HG03354 (cell line): ENCODE results near the gene RNF149.
"Not testable (repeated sequence)": the region's sequence is repeated elsewhere in the genome, so short reads cannot be mapped to it uniquely, and the experiment has no call there.

Experiments
- ATAC-seq: cut with Tn5 transposase; IDR thresholded peaks from one replicate; pipeline ENCODE4 v1.9.1; 2021; ENCODE audit warnings: mild to moderate bottlenecking; ENCODE audit not compliant: unreplicated experiment, poor library complexity, severe bottlenecking

Gene RNF149

DNA sequence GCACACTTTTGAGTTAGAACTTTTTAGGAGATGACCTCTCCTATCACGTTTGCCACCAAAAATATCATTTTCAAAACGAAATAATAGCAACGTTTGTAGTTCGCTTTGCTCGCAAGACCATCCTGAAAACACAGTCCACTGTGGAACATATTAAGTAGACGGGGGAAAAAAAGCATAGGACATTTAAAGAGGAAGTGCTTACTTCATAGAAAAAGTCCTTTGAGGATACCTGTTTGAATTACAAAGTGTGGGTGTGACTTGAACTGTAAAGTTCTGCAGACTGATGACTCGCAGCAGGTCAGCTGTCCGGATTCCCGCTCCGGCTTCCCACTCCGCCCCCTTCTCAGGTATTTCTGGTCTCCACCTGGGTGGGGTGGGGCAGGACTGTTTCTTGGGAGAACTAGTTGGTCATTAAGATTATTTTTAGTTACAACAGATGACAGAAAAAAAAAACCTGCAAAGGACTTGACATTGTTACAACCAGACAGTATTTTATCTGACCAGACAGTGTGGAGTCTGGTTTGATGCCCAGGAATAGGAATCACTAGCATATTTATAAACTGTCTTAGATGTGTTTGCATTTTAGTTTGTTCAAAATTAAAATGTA is 42.5 kb downstream of the RNF149 start:
- no peak for ATAC-seq

- no peak for ATAC-seq
These were observed 44.1 kb downstream of the RNF149 start for GRCh38 chr2:101264360-101264939.

GRCh38 chr2:101263377-101263800 is 45.1 kb downstream of the RNF149 start:
- no peak for ATAC-seq

DNA sequence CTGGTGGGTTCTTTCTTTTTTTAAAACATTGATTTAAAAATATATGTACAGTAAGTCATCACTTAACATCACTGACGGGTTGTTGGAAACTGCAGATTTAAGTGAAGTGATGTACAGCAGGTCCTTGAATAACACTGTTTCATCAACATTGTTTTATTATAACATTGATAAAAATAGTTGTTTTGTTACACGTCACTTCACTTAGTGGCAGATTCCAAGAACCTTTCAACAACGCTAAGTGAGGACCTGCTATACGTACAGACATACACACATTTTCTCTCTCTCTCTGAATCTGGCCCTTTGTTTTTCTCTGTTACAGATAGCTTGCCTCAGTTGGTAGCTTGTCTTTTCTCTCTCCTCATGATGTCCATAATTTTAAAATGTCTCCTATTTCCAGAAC is 46.4 kb downstream of the RNF149 start:
- ATAC-seq = no peak

- no peak for ATAC-seq
These were observed 49.7 kb downstream of the RNF149 start for GRCh38 chr2:101258804-101259203.

GRCh38 chr2:101256316-101256715 is 52.2 kb downstream of the RNF149 start:
- no peak for ATAC-seq

DNA sequence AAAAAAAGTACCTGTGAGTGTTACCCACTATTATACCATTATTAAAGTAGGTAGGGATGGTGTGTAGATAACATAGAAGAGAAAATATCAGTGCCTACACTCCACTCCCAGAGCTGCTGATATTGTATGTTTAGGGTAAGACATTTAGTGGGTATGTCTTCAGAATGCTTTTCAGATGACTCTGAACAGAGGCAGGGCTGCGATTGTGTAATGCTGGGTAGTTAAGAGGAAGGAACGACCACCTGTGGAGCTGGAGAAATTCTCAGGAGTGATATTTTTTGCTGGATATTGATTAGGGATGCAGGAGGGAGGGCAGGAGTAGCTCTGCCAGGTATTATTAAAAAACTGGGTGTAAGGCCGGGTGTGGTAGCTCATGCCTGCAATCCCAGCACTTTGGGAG is 53.0 kb downstream of the RNF149 start:
- ATAC-seq = no peak

DNA sequence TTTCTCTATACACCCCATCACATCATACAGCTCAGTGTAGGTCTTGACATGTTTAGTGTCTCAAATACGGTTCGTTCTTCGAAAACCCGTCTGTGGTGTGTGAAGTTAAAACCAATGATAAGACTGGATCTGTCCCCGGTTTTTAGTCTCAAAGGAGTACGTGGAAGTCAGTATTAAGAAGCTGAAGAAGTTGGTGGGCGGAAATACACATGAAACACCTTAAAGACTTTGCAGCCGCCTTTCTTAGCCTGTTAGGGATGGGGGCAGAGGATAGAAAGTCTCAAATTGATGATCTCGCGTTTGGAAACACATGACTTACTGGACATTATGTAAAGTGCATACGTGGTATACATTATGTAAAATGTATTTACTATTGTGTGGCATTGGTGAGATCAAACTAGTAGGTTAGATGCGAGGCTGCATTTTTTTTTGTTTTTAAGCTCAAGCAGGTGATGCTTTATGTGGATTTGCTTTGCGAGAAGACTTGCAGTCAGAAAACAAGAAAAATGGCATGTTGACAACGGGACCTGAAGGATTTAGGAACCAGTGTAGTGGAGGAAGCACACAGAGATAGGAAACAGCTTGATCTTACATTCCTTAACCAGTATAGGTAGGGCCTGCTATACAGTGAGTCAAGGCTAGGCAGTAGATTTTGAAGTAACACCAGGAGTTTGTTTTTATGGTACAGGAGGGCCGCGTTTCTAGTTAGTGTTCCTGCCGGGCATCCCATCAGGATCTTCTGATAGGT is 54.6 kb downstream of the RNF149 start:
- no peak for ATAC-seq

DNA sequence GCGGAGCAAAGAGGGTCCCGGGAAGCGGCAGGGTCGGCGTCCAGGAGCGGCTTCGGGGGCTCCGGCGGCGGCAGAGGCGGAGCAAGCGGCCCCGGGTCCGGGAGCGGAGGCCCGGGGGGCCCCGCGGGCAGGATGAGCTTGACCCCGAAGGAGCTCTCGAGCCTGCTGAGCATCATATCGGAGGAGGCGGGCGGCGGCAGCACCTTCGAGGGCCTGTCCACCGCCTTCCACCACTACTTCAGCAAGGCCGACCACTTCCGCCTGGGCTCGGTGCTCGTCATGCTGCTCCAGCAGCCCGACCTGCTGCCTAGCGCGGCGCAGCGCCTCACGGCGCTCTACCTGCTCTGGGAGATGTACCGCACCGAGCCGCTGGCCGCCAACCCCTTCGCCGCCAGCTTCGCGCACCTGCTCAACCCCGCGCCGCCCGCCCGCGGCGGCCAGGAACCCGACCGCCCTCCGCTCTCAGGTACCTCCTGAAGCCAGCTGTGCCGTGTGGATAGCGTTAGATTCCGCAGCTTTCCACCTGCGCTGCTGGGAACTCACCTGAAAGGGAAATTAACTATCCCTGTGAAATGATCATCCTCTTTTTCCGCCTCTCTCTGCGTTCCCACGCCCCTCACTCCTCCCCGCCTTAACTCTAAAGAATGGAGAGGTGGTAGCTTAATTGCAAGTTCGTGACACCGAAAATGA is 55.3 kb downstream of the RNF149 start:
- peak; percentile 65 for ATAC-seq

DNA sequence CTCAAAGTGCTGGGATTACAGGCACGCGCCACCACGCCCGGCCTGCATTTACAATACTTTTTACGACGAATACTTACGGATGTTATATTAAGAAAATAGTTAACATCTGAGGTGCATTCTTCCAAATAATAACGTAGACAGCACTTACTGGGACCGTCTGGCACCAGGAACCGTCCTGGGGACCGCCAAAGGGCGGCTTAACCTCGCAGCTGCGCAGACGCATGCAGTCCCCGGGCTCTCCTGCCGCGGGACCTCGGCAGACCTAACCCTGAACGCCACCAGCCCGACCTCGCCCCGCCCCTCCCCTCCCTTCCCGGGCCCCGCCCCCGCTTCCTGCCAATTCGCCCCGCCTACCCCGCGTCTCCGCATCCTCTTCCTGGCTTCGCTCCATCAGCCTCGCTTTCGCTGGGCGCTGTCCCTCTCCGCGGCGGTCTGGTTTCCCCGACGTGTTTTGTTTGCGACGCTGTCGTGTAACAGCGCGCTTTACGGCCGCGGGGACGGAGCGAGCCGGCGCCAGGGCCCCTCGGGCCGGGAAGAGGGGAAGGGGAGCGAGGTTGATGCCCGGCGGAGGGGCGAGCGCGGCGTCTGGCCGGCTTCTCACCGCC is 56.0 kb downstream of the RNF149 start, which contains the start of gene CNOT11:
Gene CNOT11, plus strand, starts transcription at position 479 of the 605 bp plus-strand sequence. Its CDS starts 79 bp downstream, at position 558.
- peak; percentile 88 for ATAC-seq

DNA sequence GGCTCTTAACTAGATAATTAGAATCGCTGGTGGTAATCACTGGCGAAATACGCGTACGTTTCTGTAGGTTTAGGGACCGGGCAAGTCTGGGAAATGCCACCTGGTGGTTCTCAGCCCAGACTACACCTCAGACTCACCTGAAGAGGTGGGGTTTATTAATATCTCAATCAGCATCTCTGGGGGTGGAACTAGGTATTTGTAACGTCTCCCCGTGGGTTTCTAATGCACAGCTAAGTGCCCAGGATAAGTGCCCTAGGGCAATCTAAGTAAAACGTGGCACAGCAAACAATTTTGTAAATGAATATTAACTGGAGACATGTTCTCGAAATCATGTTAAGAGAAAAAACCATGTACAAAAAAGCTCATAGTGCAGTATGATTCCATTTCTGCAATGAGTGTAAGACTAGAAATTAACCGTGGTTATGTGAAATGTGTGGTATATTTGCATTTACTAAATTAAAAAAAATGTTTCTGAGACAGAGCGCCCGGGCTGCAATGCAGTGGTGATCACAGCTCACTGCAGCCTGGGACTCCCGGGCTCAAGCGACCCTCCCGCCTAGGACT is 56.6 kb downstream of the RNF149 start:
- peak; percentile 60 for ATAC-seq

- ATAC-seq = not testable (repeated sequence)
These were observed 57.2 kb downstream of the RNF149 start for GRCh38 chr2:101251246-101251781.

- ATAC-seq = no peak
These were observed 58.7 kb downstream of the RNF149 start for GRCh38 chr2:101249826-101250225.

DNA sequence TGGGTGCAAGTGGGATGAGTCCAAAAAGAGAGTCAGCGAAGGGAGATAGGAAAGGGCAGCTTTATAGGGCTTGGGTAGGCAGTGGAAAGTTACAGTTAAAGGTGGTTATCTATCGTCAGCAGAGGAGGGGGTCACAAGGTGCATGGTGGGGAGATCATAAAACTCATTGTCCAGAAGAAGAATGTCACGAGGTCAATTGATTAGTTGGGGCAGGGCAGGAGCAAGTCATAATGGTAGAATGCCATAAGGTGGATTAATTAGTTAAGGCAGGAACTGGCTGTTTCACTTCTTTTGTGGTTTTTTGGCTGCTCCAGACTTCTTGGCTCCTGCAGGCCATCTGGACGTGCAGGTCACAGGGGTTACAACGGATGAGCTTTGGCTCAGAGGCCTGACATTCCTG is 59.7 kb downstream of the RNF149 start:
- not testable (repeated sequence) for ATAC-seq

- ATAC-seq = not testable (repeated sequence)
These were observed 63.0 kb downstream of the RNF149 start for GRCh38 chr2:101245468-101245867.

GRCh38 chr2:101244899-101245298 is 63.6 kb downstream of the RNF149 start:
- ATAC-seq = not testable (repeated sequence)

DNA sequence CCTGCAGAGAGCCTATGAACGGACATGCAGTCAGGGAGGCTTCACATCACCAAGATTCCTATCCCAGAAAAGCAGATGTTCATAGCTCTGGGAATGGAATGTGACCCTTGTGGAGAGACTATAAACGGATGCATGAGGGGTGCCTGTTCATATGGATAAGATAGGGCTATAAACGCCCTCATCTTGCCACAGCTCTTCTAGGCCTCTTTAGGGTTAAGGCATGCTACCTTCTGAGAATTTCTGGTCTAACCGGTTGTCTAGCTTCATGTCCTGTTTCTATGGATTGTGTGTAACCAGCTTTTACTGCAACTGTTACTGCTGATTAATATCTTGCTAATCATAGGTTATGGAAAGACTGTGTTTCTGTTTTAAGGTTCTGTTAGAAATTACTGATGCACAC is 64.1 kb downstream of the RNF149 start:
- ATAC-seq = not testable (repeated sequence)

GRCh38 chr2:101241158-101241557 is 67.3 kb downstream of the RNF149 start:
- ATAC-seq = no peak

- not testable (repeated sequence) for ATAC-seq
These were observed 67.8 kb downstream of the RNF149 start for GRCh38 chr2:101240694-101241093.
